Breast epithelium (tissue), 4 donors: ENCODE measurements around the gene FBXW12. TPM values are rescaled to one million over a fixed set of nuclear protein-coding genes. Genes with fewer than 3 reads are reported as not detected.

Experiments used
- DNase-seq, 2 donors: peaks; one replicate each; pipeline ENCODE4 v3.0.0-alpha.2; 2019; ENCODE audit warnings: low spot score in 2 of 2
- H3K27ac ChIP-seq, 2 donors: fragments of 200-600 bp; sonication (generic) in 1 of 2; one replicate each; pipeline ENCODE4 v1.5.1; 2016 to 2019; ENCODE audit warnings: mild to moderate bottlenecking in 1 of 2
- H3K27me3 ChIP-seq, 2 donors: fragments of 200-600 bp; sonication (generic) in 1 of 2; one replicate each; pipeline versions ENCODE4 v1.5.1 to v1.6.0; 2017 to 2019; ENCODE audit warnings: control low read depth in 1 of 2, mild to moderate bottlenecking in 1 of 2
- H3K36me3 ChIP-seq: fragments of 200-600 bp; one replicate; pipeline ENCODE4 v1.5.1; 2019
- H3K4me1 ChIP-seq, 2 donors: fragments of 200-600 bp; sonication (generic); one replicate each; pipeline ENCODE4 v1.5.1; 2016 to 2019; ENCODE audit warnings: control low read depth in 1 of 2
- H3K4me3 ChIP-seq, 3 donors: fragments of 200-600 bp; sonication (generic); 1 replicate in 2 of 3; 2 replicates in 1 of 3; pipeline ENCODE4 v1.5.1; 2016 to 2019; ENCODE audit warnings: mild to moderate bottlenecking in 3 of 3, moderate library complexity in 2 of 3
- H3K9me3 ChIP-seq, 2 donors: fragments of 200-600 bp; sonication (generic) in 1 of 2; one replicate each; pipeline ENCODE4 v1.5.1; 2016 to 2019; ENCODE audit warnings: control low read depth in 1 of 2
- CTCF ChIP-seq, 3 donors: fragments of 450-650 bp; IDR thresholded peaks; one replicate each; pipeline ENCODE4 v1.5.1; 2016 to 2017; ENCODE audit warnings: antibody characterized with exemption in 3 of 3, mild to moderate bottlenecking in 3 of 3, moderate library complexity in 3 of 3
- POLR2A ChIP-seq: fragments of 450-650 bp; IDR thresholded peaks from one replicate; pipeline ENCODE4 v1.6.1; 2016; ENCODE audit warnings: antibody characterized with exemption, mild to moderate bottlenecking, moderate library complexity
- POLR2AphosphoS5 ChIP-seq, 3 donors: sonication (generic); formaldehyde crosslinking; IDR thresholded peaks; one replicate each; pipeline ENCODE4 v1.6.1; 2017; ENCODE audit warnings: antibody characterized with exemption in 3 of 3
- intact Hi-C: fragments of 100-400 bp; cut with DNase I; formaldehyde crosslinking; loops from one replicate; pipeline ENCODE4 v1.15.1; 2023; ENCODE audit warnings: low total_unique reads
- total RNA-seq, 3 donors: library from RNA; depleted of rRNA; stranded (reverse); fragments of >200 nt; gene quantifications; one replicate each; pipeline ENCODE4 v1.1.0, GENCODE V29; 2016

FBXW12 gene
- total RNA-seq, 3 donors from 2014 or later = 0.32 to 0.66 TPM; not detected in 1

- Histone ChIP-seq H3K36me3 (peaks cover 17% of the 10 kb centered on the region), H3K4me1 (no peaks in the 10 kb centered on the region), H3K4me3 (no peak overlapping the region), H3K27ac (no peak overlapping the region), H3K9me3 (no peaks in the 10 kb centered on the region), H3K27me3 (no peaks in the 10 kb centered on the region)
- intact Hi-C loops = loop anchor here (10.0 kb wide), 1 partner anchor 136 kb away; no protein-coding TSS in a partner anchor
- DNase-seq = peak; percentile 15 to 43
- no peak for TF ChIP-seq POLR2AphosphoS5 (IDR thresholded peaks at IDR 0.05)
- TF ChIP-seq CTCF (IDR thresholded peaks at IDR 0.05) = no peak
- TF ChIP-seq POLR2A = no peak
Observed at GRCh38 chr3:48410205-48411040, 38.4 kb downstream of the FBXW12 start.

DNA sequence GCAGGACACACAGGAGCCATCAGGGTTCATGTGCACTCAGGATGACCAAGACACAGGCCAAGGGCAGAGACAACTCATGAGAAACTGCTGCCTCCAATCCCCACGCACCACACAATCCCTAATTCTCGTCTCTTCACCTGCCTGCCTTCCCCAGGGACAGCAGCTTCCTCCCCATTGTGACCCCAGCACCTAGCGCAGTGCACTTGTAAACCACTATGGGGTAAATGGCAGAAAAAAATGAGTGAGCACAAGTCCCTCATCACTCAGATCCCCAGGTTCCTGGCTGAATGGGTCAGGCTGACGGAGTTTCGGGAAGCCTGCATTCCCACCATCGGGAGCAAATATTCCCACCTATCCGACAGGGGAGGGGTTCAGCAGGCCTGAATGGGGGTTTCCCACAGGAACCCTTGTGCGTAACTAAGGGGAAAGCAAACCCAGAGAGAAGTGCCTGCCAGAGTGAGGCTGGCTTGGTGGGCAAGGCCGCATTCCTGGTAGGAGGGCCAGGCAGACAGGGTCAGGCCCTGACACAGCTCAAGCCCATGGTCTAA, 39.1 kb downstream of the FBXW12 start:
- no peaks in the 10 kb centered on the region for H3K27me3 ChIP-seq
- TF ChIP-seq POLR2AphosphoS5 (IDR thresholded peaks at IDR 0.05) (no peak), POLR2A (no peak), CTCF (IDR thresholded peaks at IDR 0.05) (no peak)
- intact Hi-C loops = loop anchor here (10.0 kb wide), 1 partner anchor 136 kb away; no protein-coding TSS in a partner anchor
- H3K36me3 ChIP-seq = peaks cover 24% of the 10 kb centered on the region
- no peak overlapping the region for H3K4me3 ChIP-seq
- peak; percentile 16 to 24 for DNase-seq
- H3K9me3 ChIP-seq = no peaks in the 10 kb centered on the region
- H3K27ac ChIP-seq = no peak overlapping the region
- no peaks in the 10 kb centered on the region for H3K4me1 ChIP-seq

DNA sequence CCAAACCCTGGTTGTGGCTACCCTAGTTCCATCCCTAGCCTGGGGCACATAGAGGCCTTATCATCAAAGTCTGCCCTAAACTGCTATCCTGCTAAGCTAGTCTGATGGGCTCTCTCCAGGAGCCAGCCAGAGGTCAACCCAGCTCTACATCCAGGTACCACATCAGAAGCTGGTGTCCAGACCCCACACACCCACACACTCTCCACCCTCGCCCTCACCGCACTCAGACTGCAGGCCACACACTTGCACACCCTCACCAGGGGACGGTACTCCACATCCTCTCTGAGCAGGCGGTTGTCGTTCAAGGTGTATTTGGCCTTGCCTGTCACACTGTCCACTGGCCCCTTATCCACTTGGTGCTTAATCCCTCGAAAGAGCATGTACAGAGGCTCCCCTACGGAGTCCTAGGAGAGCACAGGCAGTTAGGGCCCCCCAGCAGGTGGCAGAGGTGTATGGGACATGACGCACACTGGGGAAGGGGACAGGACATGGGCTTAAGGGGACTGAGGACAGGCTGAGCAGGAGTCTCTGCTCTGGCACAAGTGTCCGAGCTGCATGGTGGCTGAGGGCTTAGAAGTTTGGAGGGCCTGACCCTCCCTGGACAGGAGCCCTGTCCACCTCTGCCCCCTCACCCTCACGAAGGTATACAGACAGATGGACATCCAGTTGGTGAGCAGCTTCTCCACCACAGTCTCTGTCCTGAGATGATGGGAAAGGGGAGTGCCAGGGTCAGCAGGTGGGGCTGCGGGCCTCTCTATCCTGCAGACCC, 39.8 kb downstream of the FBXW12 start:
- Histone ChIP-seq H3K4me3 (no peak overlapping the region), H3K4me1 (no peaks in the 10 kb centered on the region), H3K27ac (peak overlapping the region in 1 of 2 donors; percentile 7), H3K36me3 (peaks cover 24% of the 10 kb centered on the region), H3K9me3 (no peaks in the 10 kb centered on the region), H3K27me3 (no peaks in the 10 kb centered on the region)
- TF ChIP-seq CTCF (IDR thresholded peaks at IDR 0.05) (no peak), POLR2AphosphoS5 (IDR thresholded peaks at IDR 0.05) (no peak), POLR2A (no peak)
- intact Hi-C loops = loop anchor here (10.0 kb wide), 1 partner anchor 137 kb away; no protein-coding TSS in a partner anchor
- peak in 1 of 2 donors; percentile 33 for DNase-seq

- Histone ChIP-seq H3K4me3 (no peak overlapping the region), H3K4me1 (no peaks in the 10 kb centered on the region), H3K36me3 (peaks cover 24% of the 10 kb centered on the region), H3K27ac (no peak overlapping the region), H3K9me3 (no peaks in the 10 kb centered on the region), H3K27me3 (no peaks in the 10 kb centered on the region)
- intact Hi-C loops = loop anchor here (10.0 kb wide), 1 partner anchor 138 kb away; no protein-coding TSS in a partner anchor
- DNase-seq = no peak
- no peak for TF ChIP-seq POLR2A
- TF ChIP-seq POLR2AphosphoS5 (IDR thresholded peaks at IDR 0.05) = no peak
- TF ChIP-seq CTCF (IDR thresholded peaks at IDR 0.05) = no peak
Observed at GRCh38 chr3:48412375-48413001, 40.5 kb downstream of the FBXW12 start.
